ENCODE data around the gene GARNL3. TPM values are rescaled to one million over a fixed set of nuclear protein-coding genes. Genes with fewer than 3 reads are reported as not detected.

GARNL3 gene
- total RNA-seq, 1 experiment from 2014 or later, result 2.8 TPM

DNA sequence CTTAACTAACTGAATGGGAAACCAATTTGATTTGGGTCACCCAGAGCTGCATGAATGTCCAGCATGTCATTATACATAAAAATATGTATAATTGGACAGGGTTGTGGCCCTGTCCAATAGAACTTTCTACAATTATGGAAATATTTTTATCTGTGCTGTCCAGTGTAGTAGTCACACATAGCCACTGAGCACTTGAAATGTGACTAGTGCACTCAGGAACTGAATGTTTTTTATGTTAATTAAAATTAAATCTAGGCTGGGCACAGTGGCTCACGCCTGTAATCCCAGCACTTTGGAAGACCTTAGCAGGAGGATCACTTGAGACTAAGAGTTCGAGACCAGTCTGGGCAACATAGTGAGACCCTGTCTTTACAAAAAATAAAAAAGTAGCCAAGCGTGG is 18.6 kb downstream of the GARNL3 start:
- no peaks in the 10 kb centered on the region for H3K27me3 Mint-ChIP-seq (ENCODE audit: unreplicated experiment)
- DNase-seq, result no peak
- TF ChIP-seq, protein P1, sequence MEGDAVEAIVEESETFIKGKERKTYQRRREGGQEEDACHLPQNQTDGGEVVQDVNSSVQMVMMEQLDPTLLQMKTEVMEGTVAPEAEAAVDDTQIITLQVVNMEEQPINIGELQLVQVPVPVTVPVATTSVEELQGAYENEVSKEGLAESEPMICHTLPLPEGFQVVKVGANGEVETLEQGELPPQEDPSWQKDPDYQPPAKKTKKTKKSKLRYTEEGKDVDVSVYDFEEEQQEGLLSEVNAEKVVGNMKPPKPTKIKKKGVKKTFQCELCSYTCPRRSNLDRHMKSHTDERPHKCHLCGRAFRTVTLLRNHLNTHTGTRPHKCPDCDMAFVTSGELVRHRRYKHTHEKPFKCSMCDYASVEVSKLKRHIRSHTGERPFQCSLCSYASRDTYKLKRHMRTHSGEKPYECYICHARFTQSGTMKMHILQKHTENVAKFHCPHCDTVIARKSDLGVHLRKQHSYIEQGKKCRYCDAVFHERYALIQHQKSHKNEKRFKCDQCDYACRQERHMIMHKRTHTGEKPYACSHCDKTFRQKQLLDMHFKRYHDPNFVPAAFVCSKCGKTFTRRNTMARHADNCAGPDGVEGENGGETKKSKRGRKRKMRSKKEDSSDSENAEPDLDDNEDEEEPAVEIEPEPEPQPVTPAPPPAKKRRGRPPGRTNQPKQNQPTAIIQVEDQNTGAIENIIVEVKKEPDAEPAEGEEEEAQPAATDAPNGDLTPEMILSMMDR (IDR thresholded peaks at IDR 0.05; ENCODE audit: unreplicated experiment), result no peak
- no TSS peak for BruUV-seq (replicated peaks)
- H3K36me3 Mint-ChIP-seq (ENCODE audit: insufficient read depth, unreplicated experiment), result no peaks in the 10 kb centered on the region
- CTCF ChIA-PET, result no interaction called here
- H3K4me3 Mint-ChIP-seq (ENCODE audit: low read depth, unreplicated experiment), result no peak overlapping the region
- H3K4me1 Mint-ChIP-seq (ENCODE audit: low read depth, unreplicated experiment), result peaks cover 5% of the 10 kb centered on the region
- H3K9me3 Mint-ChIP-seq (ENCODE audit: low read depth, unreplicated experiment), result no peaks in the 10 kb centered on the region
- intact Hi-C loops (cut with micrococcal nuclease; ENCODE audit: unreplicated experiment), result no loop called here
- H3K27ac Mint-ChIP-seq (ENCODE audit: unreplicated experiment), result no peak overlapping the region

DNA sequence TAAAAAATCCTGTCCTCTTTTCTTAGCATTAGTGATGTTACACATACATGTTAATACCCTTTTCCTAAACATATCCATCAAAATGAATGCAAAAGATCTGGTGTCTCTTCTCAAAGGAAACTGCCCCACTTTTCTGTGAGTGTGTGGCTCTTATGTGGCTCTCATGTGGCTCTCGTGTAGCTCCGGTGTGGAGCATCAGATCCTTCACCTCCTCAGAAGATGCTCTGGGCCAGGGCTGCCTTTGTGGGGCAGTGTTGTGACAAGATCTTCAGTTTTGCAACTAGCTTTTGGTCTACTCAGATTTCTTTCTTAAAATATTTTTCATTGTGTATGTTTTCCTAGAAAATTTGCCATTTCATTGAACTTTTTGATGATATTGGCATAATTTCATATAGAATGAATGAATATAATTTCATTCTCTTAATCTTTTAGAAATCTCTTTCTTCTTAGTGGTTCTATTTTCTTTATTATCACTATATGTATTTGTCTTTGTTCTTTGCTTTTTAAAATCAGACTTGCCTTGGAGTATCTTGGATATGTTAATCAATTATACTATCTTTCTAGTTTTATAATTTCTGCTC is 19.4 kb downstream of the GARNL3 start:
- Mint-ChIP-seq H3K4me1 (ENCODE audit: low read depth, unreplicated experiment) (no peaks in the 10 kb centered on the region), H3K27ac (ENCODE audit: unreplicated experiment) (no peak overlapping the region), H3K36me3 (ENCODE audit: insufficient read depth, unreplicated experiment) (no peaks in the 10 kb centered on the region), H3K27me3 (ENCODE audit: unreplicated experiment) (no peaks in the 10 kb centered on the region), H3K9me3 (ENCODE audit: low read depth, unreplicated experiment) (no peaks in the 10 kb centered on the region), H3K4me3 (ENCODE audit: low read depth, unreplicated experiment) (no peak overlapping the region)
- TF ChIP-seq, protein P1 (IDR thresholded peaks at IDR 0.05; ENCODE audit: unreplicated experiment), result no peak
- CTCF ChIA-PET, result no interaction called here
- intact Hi-C loops (cut with micrococcal nuclease; ENCODE audit: unreplicated experiment), result no loop called here
- DNase-seq, result peak; percentile 6
- BruUV-seq (replicated peaks), result no TSS peak

DNA sequence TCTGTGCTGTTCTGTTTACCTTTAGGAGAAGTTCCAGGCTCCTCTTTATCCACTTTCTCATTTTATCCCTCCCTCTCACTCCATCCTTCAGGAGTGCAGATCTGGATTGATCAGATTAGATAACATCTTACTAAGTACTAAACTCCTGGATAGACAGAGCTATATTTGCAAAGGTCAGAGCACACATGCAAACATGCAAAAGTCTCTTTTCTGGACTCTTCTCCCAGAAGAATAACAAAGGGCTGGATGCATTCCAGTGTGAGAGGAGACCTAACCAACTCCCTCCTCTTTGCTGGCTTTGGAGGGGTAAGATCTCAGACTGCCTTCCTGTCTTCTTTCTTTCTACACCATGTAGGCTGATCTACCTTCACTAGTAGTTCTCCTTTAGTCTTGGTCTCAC is 21.4 kb downstream of the GARNL3 start:
- H3K4me3 Mint-ChIP-seq (ENCODE audit: low read depth, unreplicated experiment), result no peak overlapping the region
- TF ChIP-seq, protein P1 (IDR thresholded peaks at IDR 0.05; ENCODE audit: unreplicated experiment), result no peak
- intact Hi-C loops (cut with micrococcal nuclease; ENCODE audit: unreplicated experiment), result no loop called here
- no TSS peak for BruUV-seq (replicated peaks)
- H3K4me1 Mint-ChIP-seq (ENCODE audit: low read depth, unreplicated experiment), result no peaks in the 10 kb centered on the region
- no peak for DNase-seq
- no peaks in the 10 kb centered on the region for H3K36me3 Mint-ChIP-seq (ENCODE audit: insufficient read depth, unreplicated experiment)
- CTCF ChIA-PET, result no interaction called here
- no peaks in the 10 kb centered on the region for H3K9me3 Mint-ChIP-seq (ENCODE audit: low read depth, unreplicated experiment)
- H3K27me3 Mint-ChIP-seq (ENCODE audit: unreplicated experiment), result no peaks in the 10 kb centered on the region
- H3K27ac Mint-ChIP-seq (ENCODE audit: unreplicated experiment), result no peak overlapping the region

DNA sequence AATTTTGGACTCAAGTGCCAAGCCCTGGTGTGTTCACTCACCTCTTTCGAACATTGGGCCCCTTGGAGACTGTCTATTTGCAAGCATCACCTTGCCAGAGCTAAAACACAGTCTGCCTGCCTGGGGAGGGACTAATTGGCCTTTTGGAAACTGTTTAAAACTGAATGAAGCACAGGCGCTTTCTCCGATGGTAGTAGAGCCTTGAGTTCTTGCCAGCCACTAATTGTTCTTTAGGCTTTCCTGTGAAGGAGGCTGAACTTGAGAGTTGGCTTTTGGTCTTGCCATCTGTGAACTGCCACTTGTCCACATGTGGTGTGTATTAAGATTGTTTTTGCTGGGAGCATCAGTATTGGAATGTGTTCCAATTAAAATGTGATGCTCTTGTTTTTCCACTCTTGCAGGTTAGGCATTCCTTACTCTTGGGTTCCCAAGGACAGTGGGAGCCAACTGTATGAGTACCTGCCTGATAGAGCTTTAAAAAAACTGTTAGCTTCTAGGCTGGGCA is 26.0 kb downstream of the GARNL3 start:
- no peaks in the 10 kb centered on the region for H3K9me3 Mint-ChIP-seq (ENCODE audit: low read depth, unreplicated experiment)
- TF ChIP-seq, protein P1 (IDR thresholded peaks at IDR 0.05; ENCODE audit: unreplicated experiment), result no peak
- DNase-seq, result no peak
- BruUV-seq (replicated peaks), result no TSS peak
- H3K27me3 Mint-ChIP-seq (ENCODE audit: unreplicated experiment), result no peaks in the 10 kb centered on the region
- intact Hi-C loops (cut with micrococcal nuclease; ENCODE audit: unreplicated experiment), result no loop called here
- no peak overlapping the region for H3K27ac Mint-ChIP-seq (ENCODE audit: unreplicated experiment)
- H3K4me1 Mint-ChIP-seq (ENCODE audit: low read depth, unreplicated experiment), result no peaks in the 10 kb centered on the region
- no peak overlapping the region for H3K4me3 Mint-ChIP-seq (ENCODE audit: low read depth, unreplicated experiment)
- CTCF ChIA-PET, result no interaction called here
- H3K36me3 Mint-ChIP-seq (ENCODE audit: insufficient read depth, unreplicated experiment), result no peaks in the 10 kb centered on the region
